ENCODE data around the gene PPP1R10. TPM values are rescaled to one million over a fixed set of nuclear protein-coding genes. Genes with fewer than 3 reads are reported as not detected.
A peak's percentile ranks its signal among the peaks of the same experiment; 100 is the strongest.

PPP1R10 gene
- total RNA-seq, 1 donor from 2014 or later, result 58.2 TPM

DNA sequence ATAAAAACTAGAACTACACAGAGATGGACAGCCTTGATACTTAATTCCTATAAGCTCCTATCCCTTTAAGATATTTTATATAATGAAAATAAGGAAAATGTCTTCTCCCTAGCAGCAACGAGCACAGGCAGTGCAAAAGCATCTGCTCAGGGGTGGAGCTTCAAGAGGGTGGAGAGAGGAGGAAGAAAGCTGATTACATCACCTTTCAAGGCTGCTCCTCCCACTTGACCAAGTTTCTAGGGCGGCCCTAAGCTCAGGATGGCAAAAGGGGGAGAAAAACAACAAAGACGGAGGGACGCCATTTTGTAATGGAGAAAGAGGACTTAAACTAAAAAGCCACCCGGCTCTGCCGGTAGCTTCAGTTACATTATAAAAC is 2.2 kb downstream of the PPP1R10 start:
- peak overlapping the region; percentile 99 for H3K4me3 Mint-ChIP-seq (ENCODE audit: unreplicated experiment)
- H3K27me3 Mint-ChIP-seq (ENCODE audit: low read depth), result no peaks in the 10 kb centered on the region
- peaks cover 58% of the 10 kb centered on the region for H3K4me1 Mint-ChIP-seq (ENCODE audit: low read depth)
- no peak for TF ChIP-seq CTCF (IDR thresholded peaks at IDR 0.05)
- no peak for DNase-seq (ENCODE audit: low spot score)
- H3K36me3 Mint-ChIP-seq (ENCODE audit: low read depth), result peaks cover 19% of the 10 kb centered on the region
- H3K27ac Mint-ChIP-seq (ENCODE audit: unreplicated experiment), result peak overlapping the region; percentile 100
- no peaks in the 10 kb centered on the region for H3K9me3 Mint-ChIP-seq (ENCODE audit: low read depth)

DNA sequence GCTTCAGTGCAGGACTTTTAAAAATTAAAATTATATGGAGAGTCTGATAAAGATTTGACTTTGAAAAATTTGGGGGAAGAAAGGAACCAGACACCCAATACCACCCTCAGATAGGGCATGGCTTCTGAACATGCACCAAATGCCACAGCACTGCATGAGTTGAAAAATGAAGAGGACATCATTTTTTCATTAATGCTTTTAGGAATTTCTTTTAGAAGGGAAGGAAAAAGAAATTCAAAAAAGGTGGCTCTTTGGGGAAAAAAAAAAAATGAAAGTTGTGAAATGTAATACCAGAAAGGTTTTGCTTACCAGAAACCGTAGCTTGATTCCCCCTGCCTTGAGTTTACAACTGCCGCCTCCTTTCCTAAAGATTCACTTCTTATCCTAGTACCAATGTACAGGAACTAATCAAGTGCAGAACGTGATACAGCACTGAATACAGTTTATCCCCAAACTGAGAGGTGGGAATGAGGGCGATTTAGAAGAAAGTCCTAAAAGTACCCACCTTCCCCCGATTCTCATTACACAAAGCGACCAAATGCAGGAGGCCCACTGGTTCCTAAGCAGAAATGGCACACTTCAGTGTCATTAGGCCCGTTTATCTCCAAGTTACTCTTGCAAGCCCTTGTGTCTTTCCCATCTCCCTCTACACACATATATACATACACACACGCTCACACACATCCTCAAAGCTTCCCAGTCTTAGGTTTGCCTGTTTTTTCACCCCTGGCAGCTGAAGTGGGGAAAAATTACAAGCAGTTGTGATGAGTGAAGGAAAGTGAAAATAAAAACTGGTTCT is 2.8 kb downstream of the PPP1R10 start:
- peak overlapping the region; percentile 100 for H3K27ac Mint-ChIP-seq (ENCODE audit: unreplicated experiment)
- TF ChIP-seq CTCF (IDR thresholded peaks at IDR 0.05), result no peak
- DNase-seq (ENCODE audit: low spot score), result no peak
- peak overlapping the region; percentile 99 for H3K4me3 Mint-ChIP-seq (ENCODE audit: unreplicated experiment)
- peaks cover 62% of the 10 kb centered on the region for H3K4me1 Mint-ChIP-seq (ENCODE audit: low read depth)
- H3K9me3 Mint-ChIP-seq (ENCODE audit: low read depth), result no peaks in the 10 kb centered on the region
- H3K27me3 Mint-ChIP-seq (ENCODE audit: low read depth), result no peaks in the 10 kb centered on the region
- peaks cover 21% of the 10 kb centered on the region for H3K36me3 Mint-ChIP-seq (ENCODE audit: low read depth)

GRCh38 chr6:30613251-30614043 is 3.6 kb downstream of the PPP1R10 start:
- peaks cover 60% of the 10 kb centered on the region for H3K4me1 Mint-ChIP-seq (ENCODE audit: low read depth)
- DNase-seq (ENCODE audit: low spot score), result no peak
- peak overlapping the region; percentile 49 for H3K4me3 Mint-ChIP-seq (ENCODE audit: unreplicated experiment)
- peak overlapping the region; percentile 100 for H3K27ac Mint-ChIP-seq (ENCODE audit: unreplicated experiment)
- no peaks in the 10 kb centered on the region for H3K9me3 Mint-ChIP-seq (ENCODE audit: low read depth)
- no peaks in the 10 kb centered on the region for H3K27me3 Mint-ChIP-seq (ENCODE audit: low read depth)
- H3K36me3 Mint-ChIP-seq (ENCODE audit: low read depth), result peaks cover 27% of the 10 kb centered on the region
- no peak for TF ChIP-seq CTCF (IDR thresholded peaks at IDR 0.05)

- H3K4me1 Mint-ChIP-seq (ENCODE audit: low read depth), result peaks cover 59% of the 10 kb centered on the region
- no peak for DNase-seq (ENCODE audit: low spot score)
- H3K27ac Mint-ChIP-seq (ENCODE audit: unreplicated experiment), result peak overlapping the region; percentile 100
- no peak overlapping the region for H3K4me3 Mint-ChIP-seq (ENCODE audit: unreplicated experiment)
- peaks cover 27% of the 10 kb centered on the region for H3K36me3 Mint-ChIP-seq (ENCODE audit: low read depth)
- H3K27me3 Mint-ChIP-seq (ENCODE audit: low read depth), result no peaks in the 10 kb centered on the region
- H3K9me3 Mint-ChIP-seq (ENCODE audit: low read depth), result no peaks in the 10 kb centered on the region
- no peak for TF ChIP-seq CTCF (IDR thresholded peaks at IDR 0.05)
Observed at GRCh38 chr6:30612687-30613248, 4.3 kb downstream of the PPP1R10 start.

GRCh38 chr6:30612213-30612612 is 4.8 kb downstream of the PPP1R10 start:
- H3K4me3 Mint-ChIP-seq (ENCODE audit: unreplicated experiment), result no peak overlapping the region
- peaks cover 32% of the 10 kb centered on the region for H3K36me3 Mint-ChIP-seq (ENCODE audit: low read depth)
- DNase-seq (ENCODE audit: low spot score), result no peak
- H3K27ac Mint-ChIP-seq (ENCODE audit: unreplicated experiment), result peak overlapping the region; percentile 34
- H3K9me3 Mint-ChIP-seq (ENCODE audit: low read depth), result no peaks in the 10 kb centered on the region
- TF ChIP-seq CTCF (IDR thresholded peaks at IDR 0.05), result peak; percentile 75
- H3K4me1 Mint-ChIP-seq (ENCODE audit: low read depth), result peaks cover 62% of the 10 kb centered on the region
- no peaks in the 10 kb centered on the region for H3K27me3 Mint-ChIP-seq (ENCODE audit: low read depth)
